GM23338 (cell line): Measurements from ENCODE around the gene SLC45A3.

Source experiments
- CREB1 ChIP-seq: fragments of 250-450 bp; sonication (Bioruptor Pico); IDR thresholded peaks from 2 replicates; pipeline ENCODE4 v1.5.0; 2020; ENCODE audit warnings: low read depth, mild to moderate bottlenecking, moderate library complexity
- EZH2 ChIP-seq: fragments of 200-600 bp; sonication (generic); IDR thresholded peaks from one replicate; pipeline ENCODE4 v1.8.0; 2017; ENCODE audit warnings: antibody characterized with exemption, mild to moderate bottlenecking, low read depth; ENCODE audit not compliant: unreplicated experiment
- EZH2phosphoT487 ChIP-seq: fragments of 200-600 bp; sonication (generic); IDR thresholded peaks from one replicate; pipeline ENCODE4 v1.8.1; 2018; ENCODE audit warnings: antibody characterized with exemption; ENCODE audit not compliant: unreplicated experiment
- JUNB ChIP-seq: IDR thresholded peaks from one replicate; pipeline ENCODE4 v1.6.1; 2016; ENCODE audit warnings: antibody characterized with exemption; ENCODE audit not compliant: unreplicated experiment
- NANOG ChIP-seq: IDR thresholded peaks from 2 replicates; pipeline ENCODE4 v1.6.1; 2016; ENCODE audit warnings: antibody characterized with exemption, borderline replicate concordance
- POLR2AphosphoS5 ChIP-seq: IDR thresholded peaks from 2 replicates; pipeline ENCODE4 v1.6.1; 2016; ENCODE audit warnings: antibody characterized with exemption, low read depth
- REST ChIP-seq: IDR thresholded peaks from one replicate; pipeline ENCODE4 v1.6.1; 2018; ENCODE audit warnings: antibody characterized with exemption; ENCODE audit not compliant: unreplicated experiment
- STAT1 ChIP-seq: IDR thresholded peaks from one replicate; pipeline ENCODE4 v1.6.1; 2016; ENCODE audit warnings: antibody characterized with exemption; ENCODE audit not compliant: unreplicated experiment
- ZNF114 ChIP-seq: fragments of 250-450 bp; sonication (Bioruptor Pico); IDR thresholded peaks from 2 replicates; pipeline ENCODE4 v1.5.0; 2020; ENCODE audit warnings: mild to moderate bottlenecking, moderate library complexity
- ZNF331 ChIP-seq: fragments of 250-450 bp; sonication (Bioruptor Pico); IDR thresholded peaks from 2 replicates; pipeline ENCODE4 v1.5.0; 2020; ENCODE audit warnings: low read depth, mild to moderate bottlenecking, moderate library complexity
- ZNF462 ChIP-seq: fragments of 250-450 bp; sonication (Bioruptor Pico); IDR thresholded peaks from 2 replicates; pipeline ENCODE4 v1.5.0; 2020; ENCODE audit warnings: mild to moderate bottlenecking, moderate library complexity
- TF ChIP-seq, protein P1 (sequence below), 2 experiments: fragments of 200-600 bp in 1 of 2; sonication (generic) in 1 of 2; conservative IDR thresholded peaks; 2 replicates each; pipeline versions ENCODE4 v1.5.1 to v1.6.1; 2016 to 2017; ENCODE audit warnings: antibody characterized with exemption in 2 of 2, low read depth in 2 of 2, mild to moderate bottlenecking in 2 of 2, moderate library complexity in 1 of 2
- TF ChIP-seq, protein P2 (sequence below): IDR thresholded peaks from 2 replicates; pipeline ENCODE4 v1.6.1; 2016; ENCODE audit warnings: antibody characterized with exemption

DNA sequence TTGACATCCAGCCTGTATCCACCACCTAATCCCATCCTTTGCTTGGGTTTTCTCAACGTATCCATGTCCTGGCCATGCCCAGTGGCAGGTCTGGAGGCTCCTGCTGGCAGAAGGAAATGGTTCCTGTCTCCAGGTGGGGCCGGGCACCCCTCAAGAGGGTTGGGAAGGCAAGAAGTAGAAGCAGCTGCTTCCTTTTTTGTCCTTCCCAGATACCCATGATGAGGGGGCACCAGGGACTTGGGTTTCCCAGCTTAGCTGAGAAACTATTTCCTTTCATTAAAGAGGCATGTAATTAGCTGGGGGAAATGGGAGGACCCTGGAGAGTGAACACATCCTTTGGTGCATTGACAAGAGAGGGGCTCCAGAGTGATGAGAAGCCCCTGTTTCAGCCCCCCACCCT, 21.1 kb upstream of the SLC45A3 start:
- TF ChIP-seq, protein P1, sequence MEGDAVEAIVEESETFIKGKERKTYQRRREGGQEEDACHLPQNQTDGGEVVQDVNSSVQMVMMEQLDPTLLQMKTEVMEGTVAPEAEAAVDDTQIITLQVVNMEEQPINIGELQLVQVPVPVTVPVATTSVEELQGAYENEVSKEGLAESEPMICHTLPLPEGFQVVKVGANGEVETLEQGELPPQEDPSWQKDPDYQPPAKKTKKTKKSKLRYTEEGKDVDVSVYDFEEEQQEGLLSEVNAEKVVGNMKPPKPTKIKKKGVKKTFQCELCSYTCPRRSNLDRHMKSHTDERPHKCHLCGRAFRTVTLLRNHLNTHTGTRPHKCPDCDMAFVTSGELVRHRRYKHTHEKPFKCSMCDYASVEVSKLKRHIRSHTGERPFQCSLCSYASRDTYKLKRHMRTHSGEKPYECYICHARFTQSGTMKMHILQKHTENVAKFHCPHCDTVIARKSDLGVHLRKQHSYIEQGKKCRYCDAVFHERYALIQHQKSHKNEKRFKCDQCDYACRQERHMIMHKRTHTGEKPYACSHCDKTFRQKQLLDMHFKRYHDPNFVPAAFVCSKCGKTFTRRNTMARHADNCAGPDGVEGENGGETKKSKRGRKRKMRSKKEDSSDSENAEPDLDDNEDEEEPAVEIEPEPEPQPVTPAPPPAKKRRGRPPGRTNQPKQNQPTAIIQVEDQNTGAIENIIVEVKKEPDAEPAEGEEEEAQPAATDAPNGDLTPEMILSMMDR (conservative IDR thresholded peaks at IDR 0.05; ENCODE audit: low read depth in 2 of 2): no peak
- TF ChIP-seq EZH2: no peak
- no peak for TF ChIP-seq POLR2AphosphoS5
- no peak for TF ChIP-seq ZNF331 (CRISPR knock-in tag)
- no peak for TF ChIP-seq EZH2phosphoT487
- TF ChIP-seq REST: no peak
- TF ChIP-seq, protein P2, sequence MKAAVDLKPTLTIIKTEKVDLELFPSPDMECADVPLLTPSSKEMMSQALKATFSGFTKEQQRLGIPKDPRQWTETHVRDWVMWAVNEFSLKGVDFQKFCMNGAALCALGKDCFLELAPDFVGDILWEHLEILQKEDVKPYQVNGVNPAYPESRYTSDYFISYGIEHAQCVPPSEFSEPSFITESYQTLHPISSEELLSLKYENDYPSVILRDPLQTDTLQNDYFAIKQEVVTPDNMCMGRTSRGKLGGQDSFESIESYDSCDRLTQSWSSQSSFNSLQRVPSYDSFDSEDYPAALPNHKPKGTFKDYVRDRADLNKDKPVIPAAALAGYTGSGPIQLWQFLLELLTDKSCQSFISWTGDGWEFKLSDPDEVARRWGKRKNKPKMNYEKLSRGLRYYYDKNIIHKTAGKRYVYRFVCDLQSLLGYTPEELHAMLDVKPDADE: no peak
- TF ChIP-seq JUNB: no peak
- no peak for TF ChIP-seq CREB1 (CRISPR knock-in tag)
- TF ChIP-seq NANOG: no peak
- TF ChIP-seq STAT1: no peak
- TF ChIP-seq ZNF114 (CRISPR knock-in tag): no peak
- TF ChIP-seq ZNF462 (CRISPR knock-in tag): no peak
